Suprapubic skin (tissue), 3 donors: ENCODE results near the gene RNFT2.

Source experiments
- CTCF ChIP-seq, 2 donors: fragments of 200-600 bp in 1 of 2; fragments of 450-650 bp in 1 of 2; sonication (generic) in 1 of 2; IDR thresholded peaks; one replicate each; pipeline ENCODE4 v1.5.1; 2016 to 2019; ENCODE audit warnings: antibody characterized with exemption in 2 of 2, mild to moderate bottlenecking in 1 of 2, moderate library complexity in 1 of 2
- POLR2A ChIP-seq, 2 donors: fragments of 450-650 bp; IDR thresholded peaks; one replicate each; pipeline ENCODE4 v1.6.1; 2017; ENCODE audit warnings: antibody characterized with exemption in 2 of 2, mild to moderate bottlenecking in 2 of 2, moderate library complexity in 2 of 2

- TF ChIP-seq CTCF (IDR thresholded peaks at IDR 0.05) (no peak), POLR2A (IDR thresholded peaks at IDR 0.05) (no peak)
Observed at GRCh38 chr12:116766285-116766684, 28.2 kb downstream of the RNFT2 start.
